Activated naive CD4-positive, alpha-beta T cell treated with anti-CD3 and anti-CD28 coated beads, Interleukin-2, amount 50 U/mL, for 24 hours (primary cell): ENCODE results near the gene DPAGT1.

Experiments used
- H3K27ac Mint-ChIP-seq: one replicate; pipeline ENCODE4 v1.8.0; 2021; ENCODE audit warnings: mild to moderate bottlenecking, mixed read lengths
- H3K27me3 Mint-ChIP-seq: one replicate; pipeline ENCODE4 v1.8.0; 2021; ENCODE audit warnings: mixed read lengths
- H3K36me3 Mint-ChIP-seq: one replicate; pipeline ENCODE4 v1.8.0; 2021; ENCODE audit warnings: mixed read lengths
- H3K4me1 Mint-ChIP-seq: one replicate; pipeline ENCODE4 v1.8.0; 2021; ENCODE audit warnings: mixed read lengths
- H3K4me3 Mint-ChIP-seq: one replicate; pipeline ENCODE4 v1.8.0; 2021; ENCODE audit warnings: mild to moderate bottlenecking, mixed read lengths
- H3K9me3 Mint-ChIP-seq: one replicate; pipeline ENCODE4 v1.8.0; 2021; ENCODE audit warnings: mixed read lengths

DPAGT1 gene

GRCh38 chr11:119120639-119121007 is 19.0 kb upstream of the DPAGT1 start:
- H3K4me3 Mint-ChIP-seq: peak overlapping the region; percentile 97
- peaks cover 7% of the 10 kb centered on the region for H3K36me3 Mint-ChIP-seq
- peak overlapping the region; percentile 91 for H3K27ac Mint-ChIP-seq
- H3K4me1 Mint-ChIP-seq: peaks cover 59% of the 10 kb centered on the region
- no peaks in the 10 kb centered on the region for H3K27me3 Mint-ChIP-seq
- H3K9me3 Mint-ChIP-seq: no peaks in the 10 kb centered on the region

DNA sequence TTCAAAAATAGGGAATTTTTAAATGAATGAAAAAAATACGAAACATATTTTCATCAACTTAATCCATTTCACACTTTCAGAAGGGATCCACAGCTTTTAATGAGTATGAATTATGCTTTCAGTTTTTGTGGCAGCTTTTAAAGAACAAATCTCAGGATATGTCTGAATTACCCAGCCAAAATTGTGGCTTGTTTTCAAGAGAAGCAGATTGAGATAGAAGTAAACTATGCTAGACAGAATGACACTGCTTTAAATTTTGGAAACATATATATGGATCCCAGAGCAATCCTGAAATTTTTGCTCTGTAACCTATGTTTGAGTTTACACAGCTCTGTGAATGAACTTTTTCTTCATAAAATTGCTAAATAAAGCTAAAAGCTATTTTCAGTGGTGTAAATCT is 17.3 kb upstream of the DPAGT1 start:
- Mint-ChIP-seq H3K27me3 (no peaks in the 10 kb centered on the region), H3K27ac (no peak overlapping the region), H3K36me3 (peaks cover 11% of the 10 kb centered on the region), H3K9me3 (no peaks in the 10 kb centered on the region), H3K4me1 (peaks cover 63% of the 10 kb centered on the region), H3K4me3 (no peak overlapping the region)

- Mint-ChIP-seq H3K9me3 (no peaks in the 10 kb centered on the region), H3K4me1 (peaks cover 64% of the 10 kb centered on the region), H3K27ac (no peak overlapping the region), H3K27me3 (no peaks in the 10 kb centered on the region), H3K36me3 (peaks cover 10% of the 10 kb centered on the region), H3K4me3 (no peak overlapping the region)
Observed at GRCh38 chr11:119118227-119118626, 16.6 kb upstream of the DPAGT1 start.

GRCh38 chr11:119117004-119117706 is 15.5 kb upstream of the DPAGT1 start:
- Mint-ChIP-seq H3K27me3 (no peaks in the 10 kb centered on the region), H3K4me3 (peak overlapping the region; percentile 39), H3K9me3 (no peaks in the 10 kb centered on the region), H3K27ac (peak overlapping the region; percentile 41), H3K36me3 (peaks cover 9% of the 10 kb centered on the region), H3K4me1 (peaks cover 57% of the 10 kb centered on the region)

DNA sequence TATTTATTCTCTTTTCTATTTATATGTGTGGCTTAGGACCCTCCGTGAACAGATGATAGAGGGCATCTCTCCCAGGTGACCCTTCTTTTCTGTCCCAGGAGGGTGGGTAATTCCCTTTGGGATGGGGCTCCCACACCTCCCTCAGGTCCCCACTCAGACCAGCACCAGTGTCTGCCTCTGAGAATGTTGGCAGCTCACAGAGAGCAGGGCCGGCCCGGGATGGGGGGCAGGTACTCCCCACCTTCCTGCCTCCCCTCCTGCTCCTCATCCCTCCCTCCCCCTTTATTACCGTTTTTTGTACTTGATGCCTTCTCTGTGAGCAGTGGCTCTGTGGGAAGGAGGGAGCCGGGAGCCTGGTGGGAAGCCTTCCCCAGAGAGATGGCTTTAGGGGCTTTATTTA is 14.9 kb upstream of the DPAGT1 start:
- H3K4me1 Mint-ChIP-seq: peaks cover 57% of the 10 kb centered on the region
- H3K4me3 Mint-ChIP-seq: peak overlapping the region; percentile 2
- peak overlapping the region; percentile 41 for H3K27ac Mint-ChIP-seq
- H3K36me3 Mint-ChIP-seq: peaks cover 12% of the 10 kb centered on the region
- H3K9me3 Mint-ChIP-seq: no peaks in the 10 kb centered on the region
- H3K27me3 Mint-ChIP-seq: no peaks in the 10 kb centered on the region

- H3K27ac Mint-ChIP-seq: peak overlapping the region; percentile 96
- H3K27me3 Mint-ChIP-seq: no peaks in the 10 kb centered on the region
- peaks cover 16% of the 10 kb centered on the region for H3K36me3 Mint-ChIP-seq
- no peaks in the 10 kb centered on the region for H3K9me3 Mint-ChIP-seq
- peaks cover 58% of the 10 kb centered on the region for H3K4me1 Mint-ChIP-seq
- peak overlapping the region; percentile 84 for H3K4me3 Mint-ChIP-seq
Observed at GRCh38 chr11:119116235-119116594, 14.6 kb upstream of the DPAGT1 start.

DNA sequence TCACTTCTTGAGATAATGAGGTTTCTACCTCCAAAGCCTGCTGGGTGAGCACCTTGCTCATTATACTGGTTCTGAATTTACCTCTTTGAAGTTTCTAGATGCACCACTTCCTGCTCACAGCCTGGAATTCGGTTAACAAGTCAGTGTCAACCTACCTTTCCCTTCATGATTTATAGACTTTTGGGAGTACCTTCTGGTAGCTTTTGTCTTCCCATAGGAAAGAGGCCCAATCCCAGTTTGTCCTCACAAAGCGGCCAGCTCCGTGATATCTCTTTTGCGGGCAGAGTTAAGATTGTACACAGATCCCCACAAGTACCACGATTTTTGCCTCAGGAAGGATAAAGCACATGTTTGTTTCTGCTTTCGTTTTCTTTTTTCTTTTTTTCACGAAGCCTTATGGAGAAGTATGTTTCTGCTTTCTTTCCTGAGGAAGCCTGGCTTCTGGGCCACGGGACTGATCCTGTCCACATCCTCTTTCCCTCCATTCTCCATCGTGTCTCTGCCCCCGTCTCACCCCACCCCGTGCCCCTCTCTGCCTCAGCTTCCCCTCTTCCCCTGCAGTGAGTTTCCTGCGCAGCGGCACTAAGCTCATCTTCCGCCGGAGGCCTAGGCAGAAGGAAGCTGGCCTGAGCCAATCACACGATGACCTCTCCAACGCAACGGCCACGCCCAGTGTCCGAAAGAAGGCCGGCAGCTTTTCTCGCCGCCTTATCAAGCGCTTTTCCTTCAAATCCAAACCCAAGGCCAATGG is 14.0 kb upstream of the DPAGT1 start:
- peak overlapping the region; percentile 96 for H3K27ac Mint-ChIP-seq
- no peaks in the 10 kb centered on the region for H3K27me3 Mint-ChIP-seq
- no peaks in the 10 kb centered on the region for H3K9me3 Mint-ChIP-seq
- H3K4me1 Mint-ChIP-seq: peaks cover 52% of the 10 kb centered on the region
- peak overlapping the region; percentile 84 for H3K4me3 Mint-ChIP-seq
- peaks cover 16% of the 10 kb centered on the region for H3K36me3 Mint-ChIP-seq

GRCh38 chr11:119114351-119114750 is 12.7 kb upstream of the DPAGT1 start:
- H3K36me3 Mint-ChIP-seq: peaks cover 16% of the 10 kb centered on the region
- H3K27ac Mint-ChIP-seq: no peak overlapping the region
- H3K27me3 Mint-ChIP-seq: no peaks in the 10 kb centered on the region
- no peaks in the 10 kb centered on the region for H3K9me3 Mint-ChIP-seq
- no peak overlapping the region for H3K4me3 Mint-ChIP-seq
- peaks cover 55% of the 10 kb centered on the region for H3K4me1 Mint-ChIP-seq

GRCh38 chr11:119113716-119114115 is 12.1 kb upstream of the DPAGT1 start:
- Mint-ChIP-seq H3K9me3 (no peaks in the 10 kb centered on the region), H3K36me3 (peaks cover 16% of the 10 kb centered on the region), H3K4me1 (peaks cover 61% of the 10 kb centered on the region), H3K27me3 (no peaks in the 10 kb centered on the region), H3K27ac (no peak overlapping the region), H3K4me3 (no peak overlapping the region)

- Mint-ChIP-seq H3K36me3 (peaks cover 16% of the 10 kb centered on the region), H3K4me1 (peaks cover 67% of the 10 kb centered on the region), H3K9me3 (no peaks in the 10 kb centered on the region), H3K4me3 (no peak overlapping the region), H3K27ac (no peak overlapping the region), H3K27me3 (no peaks in the 10 kb centered on the region)
Observed at GRCh38 chr11:119112314-119113020, 10.8 kb upstream of the DPAGT1 start.

DNA sequence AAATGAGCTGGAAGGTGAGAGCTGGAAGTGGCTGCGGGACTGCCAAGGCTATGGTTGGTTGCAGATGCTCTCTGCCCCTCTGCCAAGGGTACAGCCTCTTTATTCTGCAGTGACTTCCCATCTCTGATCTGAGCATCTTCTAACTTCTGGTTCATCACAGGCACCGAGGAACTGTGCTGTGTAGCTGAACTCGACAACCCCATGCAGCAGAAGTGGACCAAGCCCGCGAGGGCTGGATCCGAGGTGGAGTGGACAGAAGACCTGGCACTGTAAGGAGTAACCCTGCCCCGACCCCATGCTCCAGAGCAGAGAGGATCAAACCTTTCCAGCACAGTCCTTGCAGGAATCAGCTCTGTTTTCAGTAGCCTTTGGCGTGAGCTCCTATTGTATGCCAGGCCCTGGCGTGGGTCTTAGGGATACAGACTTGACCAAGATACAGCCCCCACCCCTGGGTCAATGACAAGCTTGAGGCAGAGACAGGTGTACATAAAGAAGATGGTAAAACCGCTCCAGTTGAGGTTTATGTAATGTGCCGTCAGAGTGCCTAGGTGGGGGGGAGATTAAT is 9.8 kb upstream of the DPAGT1 start:
- peaks cover 13% of the 10 kb centered on the region for H3K36me3 Mint-ChIP-seq
- H3K4me3 Mint-ChIP-seq: no peak overlapping the region
- H3K4me1 Mint-ChIP-seq: peaks cover 64% of the 10 kb centered on the region
- H3K27me3 Mint-ChIP-seq: no peaks in the 10 kb centered on the region
- H3K27ac Mint-ChIP-seq: peak overlapping the region; percentile 66
- no peaks in the 10 kb centered on the region for H3K9me3 Mint-ChIP-seq

GRCh38 chr11:119110439-119110838 is 8.8 kb upstream of the DPAGT1 start:
- no peak overlapping the region for H3K4me3 Mint-ChIP-seq
- H3K9me3 Mint-ChIP-seq: no peaks in the 10 kb centered on the region
- H3K36me3 Mint-ChIP-seq: peaks cover 10% of the 10 kb centered on the region
- H3K4me1 Mint-ChIP-seq: peaks cover 61% of the 10 kb centered on the region
- H3K27me3 Mint-ChIP-seq: no peaks in the 10 kb centered on the region
- H3K27ac Mint-ChIP-seq: peak overlapping the region; percentile 55

GRCh38 chr11:119109843-119110242 is 8.2 kb upstream of the DPAGT1 start:
- Mint-ChIP-seq H3K4me1 (peaks cover 56% of the 10 kb centered on the region), H3K27me3 (no peaks in the 10 kb centered on the region), H3K9me3 (no peaks in the 10 kb centered on the region), H3K36me3 (peaks cover 6% of the 10 kb centered on the region), H3K27ac (no peak overlapping the region), H3K4me3 (peak overlapping the region; percentile 94)

DNA sequence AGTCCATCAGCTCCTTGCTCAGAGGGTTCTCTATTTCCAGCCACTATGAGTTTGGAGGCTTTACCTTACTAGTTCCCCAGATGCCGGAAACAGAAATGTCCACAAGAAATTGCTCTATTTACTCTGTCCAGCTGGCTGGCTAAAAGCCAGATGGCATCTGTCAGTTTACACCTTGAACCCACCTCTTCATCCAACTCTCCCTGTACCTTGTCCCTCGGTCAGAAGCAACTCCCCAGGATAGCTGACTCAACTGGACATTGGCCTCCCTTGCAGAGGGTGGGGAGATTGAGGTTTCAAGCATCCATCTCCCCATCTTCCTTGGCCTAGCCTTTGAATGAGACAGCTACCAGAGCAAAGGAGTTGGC is 7.2 kb upstream of the DPAGT1 start:
- Mint-ChIP-seq H3K36me3 (peaks cover 6% of the 10 kb centered on the region), H3K4me1 (peaks cover 55% of the 10 kb centered on the region), H3K4me3 (peak overlapping the region; percentile 94), H3K9me3 (no peaks in the 10 kb centered on the region), H3K27ac (peak overlapping the region; percentile 82), H3K27me3 (no peaks in the 10 kb centered on the region)

DNA sequence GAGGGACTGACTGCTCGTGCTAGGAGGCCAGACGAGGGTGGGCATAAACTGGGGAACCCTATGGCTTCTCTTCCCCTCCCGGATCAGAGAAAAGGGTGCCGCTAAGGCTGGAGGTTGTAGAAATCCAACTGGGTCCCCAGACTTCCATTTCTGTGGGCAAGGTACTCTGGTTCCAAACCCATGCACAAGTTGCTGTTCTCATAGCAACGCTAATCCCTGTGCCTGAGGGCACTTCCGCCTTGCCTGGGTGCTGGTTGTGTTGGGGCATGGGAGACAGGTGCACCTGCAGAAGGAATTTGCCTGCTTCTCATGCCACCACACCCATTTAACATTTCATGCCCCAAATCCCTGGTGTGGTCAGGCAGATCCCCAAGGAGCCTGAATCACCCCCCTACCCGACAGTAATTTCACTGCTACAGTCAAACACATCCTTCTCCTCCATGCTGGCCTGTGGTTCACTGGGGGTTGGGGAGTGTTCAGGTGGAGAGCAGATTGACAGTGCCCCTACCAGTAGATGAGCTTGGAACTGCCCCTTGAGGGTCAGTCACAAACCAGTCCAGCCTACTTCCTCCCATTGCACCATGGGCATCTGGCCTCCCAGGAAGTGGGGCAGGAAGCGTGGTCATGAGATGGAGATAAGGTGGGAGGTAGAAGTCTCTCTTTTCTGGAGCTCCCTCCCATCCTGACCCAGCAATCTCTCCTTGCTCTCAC is 6.6 kb upstream of the DPAGT1 start:
- Mint-ChIP-seq H3K4me1 (peaks cover 55% of the 10 kb centered on the region), H3K9me3 (no peaks in the 10 kb centered on the region), H3K4me3 (peak overlapping the region; percentile 94), H3K36me3 (peaks cover 6% of the 10 kb centered on the region), H3K27me3 (no peaks in the 10 kb centered on the region), H3K27ac (peak overlapping the region; percentile 82)
